WTC11 (cell line): ENCODE measurements around the gene IFT25. TPM values are rescaled to one million over a fixed set of nuclear protein-coding genes. Genes with fewer than 3 reads are reported as not detected.

Experiments
- ATAC-seq: fragments of 200-7000 bp; cut with Tn5 transposase; 2 replicates; pipeline ENCODE4 v1.10.0; 2021; ENCODE audit warnings: mild to moderate bottlenecking, moderate library complexity
- CTCF ChIA-PET: fragments of 300-600 bp; sonication (Branson Sonifier 250); formaldehyde crosslinking; loops from one replicate; lab custom pipeline; 2021; ENCODE audit warnings: antibody characterized with exemption; lab: Charles Lee
- POLR2A ChIA-PET: fragments of 350-600 bp; sonication (Branson Sonifier 250); formaldehyde crosslinking; loops from one replicate; lab custom pipeline; 2021; ENCODE audit warnings: antibody characterized with exemption; lab: Charles Lee
- DNase-seq: peaks from one replicate; pipeline ENCODE4 v3.0.0; 2021; ENCODE audit warnings: low spot score
- H3K27ac Mint-ChIP-seq: 2 replicates; pipeline ENCODE4 v1.8.0; 2021; ENCODE audit warnings: mixed read lengths
- H3K27me3 Mint-ChIP-seq: 2 replicates; pipeline ENCODE4 v1.8.0; 2021; ENCODE audit warnings: low read depth, mild to moderate bottlenecking, moderate library complexity, mixed read lengths
- H3K36me3 Mint-ChIP-seq: 2 replicates; pipeline ENCODE4 v1.8.0; 2021; ENCODE audit warnings: mixed read lengths
- H3K4me1 Mint-ChIP-seq: 2 replicates; pipeline ENCODE4 v1.8.0; 2022; ENCODE audit warnings: mixed read lengths
- H3K4me3 Mint-ChIP-seq: 2 replicates; pipeline ENCODE4 v1.8.0; 2021; ENCODE audit warnings: mild to moderate bottlenecking, moderate library complexity, mixed read lengths
- H3K9me3 Mint-ChIP-seq: 2 replicates; pipeline ENCODE4 v1.8.0; 2021; ENCODE audit warnings: mixed read lengths
- ESRRA ChIP-seq: sonication (generic); formaldehyde crosslinking; IDR thresholded peaks from 2 replicates; pipeline ENCODE4 v1.8.1; 2022; ENCODE audit warnings: mild to moderate bottlenecking, missing genetic modification reagents, borderline replicate concordance
- FOXK1 ChIP-seq: sonication (generic); formaldehyde crosslinking; IDR thresholded peaks from 2 replicates; pipeline ENCODE4 v1.8.0; 2022; ENCODE audit warnings: mild to moderate bottlenecking, moderate library complexity, missing genetic modification reagents
- GRHL2 ChIP-seq: fragments of 250-450 bp; sonication (Bioruptor Pico); IDR thresholded peaks from 2 replicates; pipeline ENCODE4 v1.8.0; 2022; ENCODE audit warnings: mild to moderate bottlenecking, moderate library complexity; ENCODE audit not compliant: insufficient replicate concordance, severe bottlenecking
- GTF2I ChIP-seq: fragments of 250-450 bp; sonication (Bioruptor Pico); conservative IDR thresholded peaks from 2 replicates; pipeline ENCODE4 v1.4.0; 2021; ENCODE audit warnings: mild to moderate bottlenecking
- HMGA2 ChIP-seq: fragments of 250-450 bp; sonication (Bioruptor Pico); IDR thresholded peaks from 2 replicates; pipeline ENCODE4 v1.4.0; 2021; ENCODE audit warnings: mild to moderate bottlenecking, moderate library complexity
- JAZF1 ChIP-seq: fragments of 250-450 bp; sonication (Bioruptor Pico); IDR thresholded peaks from 2 replicates; pipeline ENCODE4 v1.9.0; 2021; ENCODE audit warnings: moderate library complexity, mild to moderate bottlenecking, inconsistent platforms
- KAT7 ChIP-seq: sonication (generic); formaldehyde crosslinking; IDR thresholded peaks from 2 replicates; pipeline ENCODE4 v1.8.1; 2023; ENCODE audit warnings: missing genetic modification reagents, mild to moderate bottlenecking, borderline replicate concordance
- MXD4 ChIP-seq: fragments of 250-450 bp; sonication (Bioruptor Pico); IDR thresholded peaks from 2 replicates; pipeline ENCODE4 v1.8.0; 2021; ENCODE audit warnings: mild to moderate bottlenecking, moderate library complexity, borderline replicate concordance
- NR3C1 ChIP-seq: sonication (generic); formaldehyde crosslinking; conservative IDR thresholded peaks from 2 replicates; pipeline ENCODE4 v1.8.1; 2023; ENCODE audit warnings: low read depth, mild to moderate bottlenecking, missing genetic modification reagents
- ZNF121 ChIP-seq: sonication (generic); formaldehyde crosslinking; IDR thresholded peaks from 2 replicates; pipeline ENCODE4 v1.8.0; 2023; ENCODE audit warnings: missing genetic modification reagents
- ZNF671 ChIP-seq: fragments of 250-450 bp; sonication (Bioruptor Pico); IDR thresholded peaks from 2 replicates; pipeline ENCODE4 v1.8.0; 2021; ENCODE audit warnings: mild to moderate bottlenecking
- total RNA-seq: library from RNA; stranded (reverse); gene quantifications from 3 replicates; pipeline ENCODE4 v1.2.3, GENCODE V29; 2021
- TF ChIP-seq, protein P1 (sequence below): sonication (generic); formaldehyde crosslinking; IDR thresholded peaks from 2 replicates; pipeline ENCODE4 v1.8.0; 2023; ENCODE audit warnings: missing genetic modification reagents
- TF ChIP-seq, protein P2 (sequence below): sonication (generic); formaldehyde crosslinking; IDR thresholded peaks from 2 replicates; pipeline ENCODE4 v1.8.1; 2022; ENCODE audit warnings: mild to moderate bottlenecking, missing genetic modification reagents, moderate library complexity, borderline replicate concordance
- TF ChIP-seq, protein P3 (sequence below): fragments of 250-450 bp; sonication (Bioruptor Pico); IDR thresholded peaks from 2 replicates; pipeline ENCODE4 v1.9.0; 2021; ENCODE audit warnings: mild to moderate bottlenecking, borderline replicate concordance
- TF ChIP-seq, protein P4 (sequence below): fragments of 250-450 bp; sonication (Bioruptor Pico); IDR thresholded peaks from 2 replicates; pipeline ENCODE4 v2.1.2; 2022; ENCODE audit warnings: mild to moderate bottlenecking, moderate library complexity
- TF ChIP-seq, protein P5 (sequence below): fragments of 250-450 bp; sonication (Bioruptor Pico); IDR thresholded peaks from 2 replicates; pipeline ENCODE4 v1.8.0; 2021; ENCODE audit warnings: mild to moderate bottlenecking
- TF ChIP-seq, protein P6 (sequence below): sonication (generic); formaldehyde crosslinking; IDR thresholded peaks from 2 replicates; pipeline ENCODE4 v1.8.1; 2022; ENCODE audit warnings: mild to moderate bottlenecking, moderate library complexity, missing genetic modification reagents
- TF ChIP-seq, protein P7 (sequence below): sonication (generic); formaldehyde crosslinking; IDR thresholded peaks from 2 replicates; pipeline ENCODE4 v1.8.0; 2022; ENCODE audit warnings: mild to moderate bottlenecking, missing genetic modification reagents
- TF ChIP-seq, protein P8 (sequence below): fragments of 200-600 bp; IDR thresholded peaks from 2 replicates; pipeline ENCODE4 v1.8.0; 2022; ENCODE audit warnings: antibody characterized with exemption

IFT25 gene
- total RNA-seq, 1 experiment from 2014 or later = 22.6 TPM

DNA sequence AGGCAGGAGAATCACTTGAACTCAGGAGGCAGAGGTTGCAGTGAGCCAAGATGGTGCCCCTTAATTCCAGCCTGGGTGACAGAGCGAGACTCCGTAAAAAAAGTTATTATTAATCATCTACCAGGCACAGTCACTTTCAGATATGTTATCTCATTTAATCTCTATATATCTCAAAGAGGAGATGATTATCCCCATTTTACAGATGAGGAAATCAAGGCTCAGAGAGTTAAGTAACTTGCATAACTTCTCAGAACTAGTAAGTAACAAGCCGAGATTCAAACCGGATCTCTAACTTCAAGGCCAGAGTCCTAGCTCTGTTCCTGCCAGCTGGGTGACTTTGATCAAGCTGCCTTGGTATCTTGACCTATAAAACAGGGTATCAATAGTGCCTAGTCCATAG is 34.1 kb downstream of the IFT25 start:
- peaks cover 29% of the 10 kb centered on the region for H3K4me1 Mint-ChIP-seq
- CTCF ChIA-PET = no interaction called here
- no peak overlapping the region for H3K27ac Mint-ChIP-seq
- no peak for DNase-seq
- H3K36me3 Mint-ChIP-seq = peaks cover 4% of the 10 kb centered on the region; the same call in 1 of the 2 replicates
- ATAC-seq = no peak
- no peaks in the 10 kb centered on the region for H3K9me3 Mint-ChIP-seq
- TF ChIP-seq, protein P1, sequence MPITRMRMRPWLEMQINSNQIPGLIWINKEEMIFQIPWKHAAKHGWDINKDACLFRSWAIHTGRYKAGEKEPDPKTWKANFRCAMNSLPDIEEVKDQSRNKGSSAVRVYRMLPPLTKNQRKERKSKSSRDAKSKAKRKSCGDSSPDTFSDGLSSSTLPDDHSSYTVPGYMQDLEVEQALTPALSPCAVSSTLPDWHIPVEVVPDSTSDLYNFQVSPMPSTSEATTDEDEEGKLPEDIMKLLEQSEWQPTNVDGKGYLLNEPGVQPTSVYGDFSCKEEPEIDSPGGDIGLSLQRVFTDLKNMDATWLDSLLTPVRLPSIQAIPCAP = no peak
- no peak for TF ChIP-seq ESRRA (CRISPR knock-in tag)
- TF ChIP-seq ZNF121 (CRISPR knock-in tag) = no peak
- TF ChIP-seq, protein P2, sequence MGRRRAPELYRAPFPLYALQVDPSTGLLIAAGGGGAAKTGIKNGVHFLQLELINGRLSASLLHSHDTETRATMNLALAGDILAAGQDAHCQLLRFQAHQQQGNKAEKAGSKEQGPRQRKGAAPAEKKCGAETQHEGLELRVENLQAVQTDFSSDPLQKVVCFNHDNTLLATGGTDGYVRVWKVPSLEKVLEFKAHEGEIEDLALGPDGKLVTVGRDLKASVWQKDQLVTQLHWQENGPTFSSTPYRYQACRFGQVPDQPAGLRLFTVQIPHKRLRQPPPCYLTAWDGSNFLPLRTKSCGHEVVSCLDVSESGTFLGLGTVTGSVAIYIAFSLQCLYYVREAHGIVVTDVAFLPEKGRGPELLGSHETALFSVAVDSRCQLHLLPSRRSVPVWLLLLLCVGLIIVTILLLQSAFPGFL (CRISPR knock-in tag) = no peak
- TF ChIP-seq, protein P3, sequence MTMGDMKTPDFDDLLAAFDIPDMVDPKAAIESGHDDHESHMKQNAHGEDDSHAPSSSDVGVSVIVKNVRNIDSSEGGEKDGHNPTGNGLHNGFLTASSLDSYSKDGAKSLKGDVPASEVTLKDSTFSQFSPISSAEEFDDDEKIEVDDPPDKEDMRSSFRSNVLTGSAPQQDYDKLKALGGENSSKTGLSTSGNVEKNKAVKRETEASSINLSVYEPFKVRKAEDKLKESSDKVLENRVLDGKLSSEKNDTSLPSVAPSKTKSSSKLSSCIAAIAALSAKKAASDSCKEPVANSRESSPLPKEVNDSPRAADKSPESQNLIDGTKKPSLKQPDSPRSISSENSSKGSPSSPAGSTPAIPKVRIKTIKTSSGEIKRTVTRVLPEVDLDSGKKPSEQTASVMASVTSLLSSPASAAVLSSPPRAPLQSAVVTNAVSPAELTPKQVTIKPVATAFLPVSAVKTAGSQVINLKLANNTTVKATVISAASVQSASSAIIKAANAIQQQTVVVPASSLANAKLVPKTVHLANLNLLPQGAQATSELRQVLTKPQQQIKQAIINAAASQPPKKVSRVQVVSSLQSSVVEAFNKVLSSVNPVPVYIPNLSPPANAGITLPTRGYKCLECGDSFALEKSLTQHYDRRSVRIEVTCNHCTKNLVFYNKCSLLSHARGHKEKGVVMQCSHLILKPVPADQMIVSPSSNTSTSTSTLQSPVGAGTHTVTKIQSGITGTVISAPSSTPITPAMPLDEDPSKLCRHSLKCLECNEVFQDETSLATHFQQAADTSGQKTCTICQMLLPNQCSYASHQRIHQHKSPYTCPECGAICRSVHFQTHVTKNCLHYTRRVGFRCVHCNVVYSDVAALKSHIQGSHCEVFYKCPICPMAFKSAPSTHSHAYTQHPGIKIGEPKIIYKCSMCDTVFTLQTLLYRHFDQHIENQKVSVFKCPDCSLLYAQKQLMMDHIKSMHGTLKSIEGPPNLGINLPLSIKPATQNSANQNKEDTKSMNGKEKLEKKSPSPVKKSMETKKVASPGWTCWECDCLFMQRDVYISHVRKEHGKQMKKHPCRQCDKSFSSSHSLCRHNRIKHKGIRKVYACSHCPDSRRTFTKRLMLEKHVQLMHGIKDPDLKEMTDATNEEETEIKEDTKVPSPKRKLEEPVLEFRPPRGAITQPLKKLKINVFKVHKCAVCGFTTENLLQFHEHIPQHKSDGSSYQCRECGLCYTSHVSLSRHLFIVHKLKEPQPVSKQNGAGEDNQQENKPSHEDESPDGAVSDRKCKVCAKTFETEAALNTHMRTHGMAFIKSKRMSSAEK (CRISPR knock-in tag) = no peak
- TF ChIP-seq, protein P4, sequence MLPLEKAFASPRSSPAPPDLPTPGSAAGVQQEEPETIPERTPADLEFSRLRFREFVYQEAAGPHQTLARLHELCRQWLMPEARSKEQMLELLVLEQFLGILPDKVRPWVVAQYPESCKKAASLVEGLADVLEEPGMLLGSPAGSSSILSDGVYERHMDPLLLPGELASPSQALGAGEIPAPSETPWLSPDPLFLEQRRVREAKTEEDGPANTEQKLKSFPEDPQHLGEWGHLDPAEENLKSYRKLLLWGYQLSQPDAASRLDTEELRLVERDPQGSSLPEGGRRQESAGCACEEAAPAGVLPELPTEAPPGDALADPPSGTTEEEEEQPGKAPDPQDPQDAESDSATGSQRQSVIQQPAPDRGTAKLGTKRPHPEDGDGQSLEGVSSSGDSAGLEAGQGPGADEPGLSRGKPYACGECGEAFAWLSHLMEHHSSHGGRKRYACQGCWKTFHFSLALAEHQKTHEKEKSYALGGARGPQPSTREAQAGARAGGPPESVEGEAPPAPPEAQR (CRISPR knock-in tag) = no peak
- TF ChIP-seq KAT7 = no peak
- no peak for TF ChIP-seq MXD4 (CRISPR knock-in tag)
- no peak for TF ChIP-seq ZNF671
- no peak for TF ChIP-seq GRHL2 (CRISPR knock-in tag)
- TF ChIP-seq, all 79 proteins: peak for 0
- Mint-ChIP-seq H3K27me3 (no peaks in the 10 kb centered on the region), H3K4me3 (no peak overlapping the region)
- POLR2A ChIA-PET = no interaction called here

DNA sequence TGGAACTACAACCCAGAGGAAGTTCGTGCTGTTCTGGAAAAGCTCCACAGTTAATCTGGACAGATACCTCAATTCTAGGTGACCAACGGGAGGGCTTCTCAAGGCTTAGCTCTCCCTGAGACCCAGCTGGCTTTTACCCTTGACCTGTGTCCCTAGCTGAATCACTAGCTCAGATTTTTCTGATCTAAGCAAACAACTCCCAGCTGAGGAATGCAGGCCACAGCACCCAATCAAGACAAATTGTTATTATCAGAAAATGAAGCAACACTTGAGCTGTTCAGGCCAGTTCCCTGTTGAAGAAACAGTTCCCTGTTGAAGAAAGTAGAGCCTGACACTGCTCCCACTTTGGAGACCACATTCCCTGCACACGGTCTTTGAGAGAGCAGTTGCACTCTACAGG is 35.6 kb downstream of the IFT25 start:
- Mint-ChIP-seq H3K9me3 (no peaks in the 10 kb centered on the region), H3K36me3 (peaks cover 4% of the 10 kb centered on the region; the same call in 1 of the 2 replicates), H3K4me3 (no peak overlapping the region), H3K4me1 (peaks cover 25% of the 10 kb centered on the region), H3K27me3 (no peaks in the 10 kb centered on the region), H3K27ac (no peak overlapping the region)
- ATAC-seq = no peak
- ChIA-PET POLR2A (no interaction called here), CTCF (interaction anchor here (1.1 to 1.2 kb wide), 2 partner anchors 36 to 49 kb away, joined by 3 read pairs; partner anchors contain the start of gene IFT25)
- no peak for DNase-seq
- TF ChIP-seq, protein P5, sequence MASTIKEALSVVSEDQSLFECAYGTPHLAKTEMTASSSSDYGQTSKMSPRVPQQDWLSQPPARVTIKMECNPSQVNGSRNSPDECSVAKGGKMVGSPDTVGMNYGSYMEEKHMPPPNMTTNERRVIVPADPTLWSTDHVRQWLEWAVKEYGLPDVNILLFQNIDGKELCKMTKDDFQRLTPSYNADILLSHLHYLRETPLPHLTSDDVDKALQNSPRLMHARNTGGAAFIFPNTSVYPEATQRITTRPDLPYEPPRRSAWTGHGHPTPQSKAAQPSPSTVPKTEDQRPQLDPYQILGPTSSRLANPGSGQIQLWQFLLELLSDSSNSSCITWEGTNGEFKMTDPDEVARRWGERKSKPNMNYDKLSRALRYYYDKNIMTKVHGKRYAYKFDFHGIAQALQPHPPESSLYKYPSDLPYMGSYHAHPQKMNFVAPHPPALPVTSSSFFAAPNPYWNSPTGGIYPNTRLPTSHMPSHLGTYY = no peak
- TF ChIP-seq, protein P6, sequence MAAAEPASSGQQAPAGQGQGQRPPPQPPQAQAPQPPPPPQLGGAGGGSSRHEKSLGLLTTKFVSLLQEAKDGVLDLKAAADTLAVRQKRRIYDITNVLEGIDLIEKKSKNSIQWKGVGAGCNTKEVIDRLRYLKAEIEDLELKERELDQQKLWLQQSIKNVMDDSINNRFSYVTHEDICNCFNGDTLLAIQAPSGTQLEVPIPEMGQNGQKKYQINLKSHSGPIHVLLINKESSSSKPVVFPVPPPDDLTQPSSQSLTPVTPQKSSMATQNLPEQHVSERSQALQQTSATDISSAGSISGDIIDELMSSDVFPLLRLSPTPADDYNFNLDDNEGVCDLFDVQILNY (CRISPR knock-in tag) = no peak
- TF ChIP-seq HMGA2 = no peak
- no peak for TF ChIP-seq ESRRA (CRISPR knock-in tag)
- TF ChIP-seq, protein P7, sequence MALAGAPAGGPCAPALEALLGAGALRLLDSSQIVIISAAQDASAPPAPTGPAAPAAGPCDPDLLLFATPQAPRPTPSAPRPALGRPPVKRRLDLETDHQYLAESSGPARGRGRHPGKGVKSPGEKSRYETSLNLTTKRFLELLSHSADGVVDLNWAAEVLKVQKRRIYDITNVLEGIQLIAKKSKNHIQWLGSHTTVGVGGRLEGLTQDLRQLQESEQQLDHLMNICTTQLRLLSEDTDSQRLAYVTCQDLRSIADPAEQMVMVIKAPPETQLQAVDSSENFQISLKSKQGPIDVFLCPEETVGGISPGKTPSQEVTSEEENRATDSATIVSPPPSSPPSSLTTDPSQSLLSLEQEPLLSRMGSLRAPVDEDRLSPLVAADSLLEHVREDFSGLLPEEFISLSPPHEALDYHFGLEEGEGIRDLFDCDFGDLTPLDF (CRISPR knock-in tag) = no peak
- TF ChIP-seq JAZF1 = no peak
- no peak for TF ChIP-seq NR3C1
- TF ChIP-seq GRHL2 (CRISPR knock-in tag) = no peak
- TF ChIP-seq GTF2I (CRISPR knock-in tag) = no peak
- no peak for TF ChIP-seq FOXK1
- TF ChIP-seq, protein P1 = no peak
- TF ChIP-seq, protein P8, sequence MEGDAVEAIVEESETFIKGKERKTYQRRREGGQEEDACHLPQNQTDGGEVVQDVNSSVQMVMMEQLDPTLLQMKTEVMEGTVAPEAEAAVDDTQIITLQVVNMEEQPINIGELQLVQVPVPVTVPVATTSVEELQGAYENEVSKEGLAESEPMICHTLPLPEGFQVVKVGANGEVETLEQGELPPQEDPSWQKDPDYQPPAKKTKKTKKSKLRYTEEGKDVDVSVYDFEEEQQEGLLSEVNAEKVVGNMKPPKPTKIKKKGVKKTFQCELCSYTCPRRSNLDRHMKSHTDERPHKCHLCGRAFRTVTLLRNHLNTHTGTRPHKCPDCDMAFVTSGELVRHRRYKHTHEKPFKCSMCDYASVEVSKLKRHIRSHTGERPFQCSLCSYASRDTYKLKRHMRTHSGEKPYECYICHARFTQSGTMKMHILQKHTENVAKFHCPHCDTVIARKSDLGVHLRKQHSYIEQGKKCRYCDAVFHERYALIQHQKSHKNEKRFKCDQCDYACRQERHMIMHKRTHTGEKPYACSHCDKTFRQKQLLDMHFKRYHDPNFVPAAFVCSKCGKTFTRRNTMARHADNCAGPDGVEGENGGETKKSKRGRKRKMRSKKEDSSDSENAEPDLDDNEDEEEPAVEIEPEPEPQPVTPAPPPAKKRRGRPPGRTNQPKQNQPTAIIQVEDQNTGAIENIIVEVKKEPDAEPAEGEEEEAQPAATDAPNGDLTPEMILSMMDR = no peak
